ENCODE data around the gene GATA6. TPM values are rescaled to one million over a fixed set of nuclear protein-coding genes. Genes with fewer than 3 reads are reported as not detected.

Gene GATA6
- total and polyA plus RNA-seq, 2 of the 8 experiments (the other 6 are each of a cell fraction or from before 2014, with no cell fraction given): 0.09 TPM; not detected in 1

- no peak overlapping the region for H2BK20ac ChIP-seq (ENCODE audit: low read length)
- no peak for DNase-seq (ENCODE audit: low read depth in 1 of 2, low spot score in 2 of 2)
- no peaks in the 10 kb centered on the region for H3K36me3 ChIP-seq (ENCODE audit: control insufficient read depth in 2 of 4, insufficient read depth in 4 of 4, low read length in 3 of 4)
- H3K18ac ChIP-seq (ENCODE audit: extremely low read depth, low read length): no peak overlapping the region
- H3K9me3 ChIP-seq (ENCODE audit: insufficient read depth in 2 of 2, low read depth in 1 of 2, low read length in 1 of 2): no peaks in the 10 kb centered on the region
- H3K4me3 ChIP-seq (ENCODE audit: extremely low read depth in 1 of 4, insufficient read depth in 2 of 4, low read depth in 3 of 4, low read length in 4 of 4): no peak overlapping the region
- H3K9ac ChIP-seq (replicated peaks in 1 of 4; ENCODE audit: extremely low read depth in 1 of 4, low read depth in 3 of 4, low read length in 3 of 4): no peak overlapping the region
- no peak overlapping the region for H3K23ac ChIP-seq (ENCODE audit: insufficient read length)
- no peak overlapping the region for H4K8ac ChIP-seq (ENCODE audit: extremely low read depth, insufficient read depth, low read length)
- WGBS, 2 experiments (ENCODE audit: extremely low coverage in 1 of 2, insufficient coverage in 1 of 2, insufficient read length in 1 of 2, insufficient replicate concordance in 2 of 2, low coverage in 1 of 2, low lambda C conversion rate in 2 of 2, missing lambda C conversion rate in 1 of 2): 90% methylated on average over 6 of the region's 6 CpGs; no CpG with 5 or more reads in 1 of the 2 experiments
- no peak overlapping the region for H3K4me2 ChIP-seq (ENCODE audit: insufficient read depth in 1 of 2, low read depth in 2 of 2, low read length in 2 of 2)
- H3K79me1 ChIP-seq (ENCODE audit: low read depth, low read length): no peaks in the 10 kb centered on the region
- no peak overlapping the region for H3K4ac ChIP-seq (replicated peaks; ENCODE audit: insufficient read length, low read depth, low read length)
- H3K14ac ChIP-seq (ENCODE audit: insufficient read length): no peak overlapping the region
- H3K27ac ChIP-seq (ENCODE audit: low read depth, low read length): no peak overlapping the region
- ChIA-PET POLR2A (ENCODE audit: partially characterized antibody) (interaction anchor here (1.3 kb wide), 1 partner anchor 143 kb away, joined by 4 read pairs; no protein-coding TSS in a partner anchor), CTCF (ENCODE audit: partially characterized antibody) (interaction anchor here (0.6 to 1.5 kb wide), 3 partner anchors 9 to 352 kb away, joined by 3 to 4 read pairs (median 4); no protein-coding TSS in a partner anchor)
- no peaks in the 10 kb centered on the region for H3K23me2 ChIP-seq (ENCODE audit: low read depth, low read length)
- H4K5ac ChIP-seq (ENCODE audit: insufficient read length, low read depth, low read length): no peak overlapping the region
- peaks cover 0 to 12% (median 7%) of the 10 kb centered on the region in 4 experiments; a peak in 4 of 7 replicates for H3K27me3 ChIP-seq (replicated peaks in 1 of 4; ENCODE audit: control insufficient read depth in 3 of 4, extremely low read depth in 1 of 4, insufficient read depth in 3 of 4, low read length in 3 of 4)
- FAIRE-seq: no peak
- no peak overlapping the region for H2AK5ac ChIP-seq (ENCODE audit: low read depth, low read length)
- no peak overlapping the region for H2BK5ac ChIP-seq (ENCODE audit: low read depth, low read length)
- H3K56ac ChIP-seq (replicated peaks; ENCODE audit: insufficient read length, low read depth, low read length): no peak overlapping the region
- no peak overlapping the region for H2BK15ac ChIP-seq (ENCODE audit: low read length)
- no peak overlapping the region for H2BK120ac ChIP-seq (replicated peaks; ENCODE audit: low read depth, low read length)
- no peaks in the 10 kb centered on the region for H3K4me1 ChIP-seq (replicated peaks in 1 of 4; ENCODE audit: control insufficient read depth in 3 of 4, insufficient read depth in 4 of 4, low read length in 3 of 4)
- TF ChIP-seq CTBP2 (IDR thresholded peaks at IDR 0.05; ENCODE audit: borderline replicate concordance, insufficient read depth, insufficient read length, low read length): no peak
- TF ChIP-seq GTF2F1 (IDR thresholded peaks at IDR 0.05; ENCODE audit: borderline replicate concordance, low read depth, low read length): no peak
- TF ChIP-seq YY1 (IDR thresholded peaks at IDR 0.05; ENCODE audit: low read depth, low read length): no peak
- no peak for TF ChIP-seq POU5F1 (IDR thresholded peaks at IDR 0.05; ENCODE audit: low read depth, low read length)
- TF ChIP-seq BACH1 (IDR thresholded peaks at IDR 0.05; ENCODE audit: low read length): no peak
- TF ChIP-seq CHD1 (IDR thresholded peaks at IDR 0.05; ENCODE audit: low read depth, low read length): no peak
- TF ChIP-seq SIN3A (conservative IDR thresholded peaks at IDR 0.05 in 1 of 2, IDR thresholded peaks at IDR 0.05 in 1 of 2; ENCODE audit: low read depth in 1 of 2, low read length in 2 of 2): no peak
- TF ChIP-seq KDM5A (IDR thresholded peaks at IDR 0.05; ENCODE audit: low read length): no peak
- TF ChIP-seq NANOG (IDR thresholded peaks at IDR 0.05; ENCODE audit: insufficient read depth, low read depth, low read length, poor library complexity, severe bottlenecking): no peak
- TF ChIP-seq CEBPB (IDR thresholded peaks at IDR 0.05; ENCODE audit: low read depth, low read length): no peak
- H4K20me1 ChIP-seq (replicated peaks in 1 of 2; ENCODE audit: control insufficient read depth in 1 of 2, insufficient read depth in 2 of 2, low read length in 2 of 2): no peaks in the 10 kb centered on the region
- H2AFZ ChIP-seq (ENCODE audit: low read length): no peak overlapping the region
- no peak overlapping the region for H4K91ac ChIP-seq (replicated peaks; ENCODE audit: insufficient read length, low read length)
- no peaks in the 10 kb centered on the region for H3K79me2 ChIP-seq (ENCODE audit: control insufficient read depth in 1 of 2, insufficient read depth in 2 of 2, low read length in 2 of 2)
- no peak overlapping the region for H2BK12ac ChIP-seq (ENCODE audit: low read depth, low read length)
These were observed 44.1 kb downstream of the GATA6 start for GRCh38 chr18:22213333-22213973.
